NCI-H2227 treated with DMSO at 0.1 percent for 48 hours (cell line): ENCODE data around the gene TSC22D2.
"Not testable (repeated sequence)": the region's sequence is repeated elsewhere in the genome, so short reads cannot be mapped to it uniquely, and the experiment has no call there.

ENCODE experiments used
- DNase-seq: peaks from one replicate; lab custom pipeline; 2025; lab: John Stamatoyannopoulos, UW

TSC22D2 gene

GRCh38 chr3:150449169-150449721, 41.1 kb downstream of the TSC22D2 start:
- no peak for DNase-seq

GRCh38 chr3:150450916-150451315, 42.8 kb downstream of the TSC22D2 start:
- no peak for DNase-seq

GRCh38 chr3:150451329-150452048, 43.4 kb downstream of the TSC22D2 start:
- no peak for DNase-seq

GRCh38 chr3:150453353-150453752, 45.3 kb downstream of the TSC22D2 start:
- DNase-seq, result no peak

- DNase-seq, result no peak
These were observed 46.0 kb downstream of the TSC22D2 start for GRCh38 chr3:150454085-150454484.

- no peak for DNase-seq
These were observed 46.5 kb downstream of the TSC22D2 start for GRCh38 chr3:150454622-150455021.

GRCh38 chr3:150455341-150455740, 47.2 kb downstream of the TSC22D2 start:
- no peak for DNase-seq

GRCh38 chr3:150458001-150458400, 49.9 kb downstream of the TSC22D2 start:
- DNase-seq, result no peak

- no peak for DNase-seq
These were observed 52.4 kb downstream of the TSC22D2 start for GRCh38 chr3:150460484-150460883.

GRCh38 chr3:150461399-150461798, 53.3 kb downstream of the TSC22D2 start:
- no peak for DNase-seq

GRCh38 chr3:150462108-150462507, 54.0 kb downstream of the TSC22D2 start:
- no peak for DNase-seq

GRCh38 chr3:150464684-150465083, 56.6 kb downstream of the TSC22D2 start:
- no peak for DNase-seq

GRCh38 chr3:150467381-150467780, 59.3 kb downstream of the TSC22D2 start:
- DNase-seq, result no peak

GRCh38 chr3:150469031-150469930, 61.2 kb downstream of the TSC22D2 start:
- DNase-seq, result no peak

GRCh38 chr3:150469931-150470740, 62.0 kb downstream of the TSC22D2 start:
- DNase-seq, result no peak

- DNase-seq, result no peak
These were observed 64.3 kb downstream of the TSC22D2 start for GRCh38 chr3:150472421-150472820.

- DNase-seq, result not testable (repeated sequence)
These were observed 65.1 kb downstream of the TSC22D2 start for GRCh38 chr3:150473161-150473560.

- DNase-seq, result no peak
These were observed 71.3 kb downstream of the TSC22D2 start for GRCh38 chr3:150479370-150479769.

- DNase-seq, result no peak
These were observed 72.8 kb downstream of the TSC22D2 start for GRCh38 chr3:150480877-150481276.

GRCh38 chr3:150483226-150483625, 75.1 kb downstream of the TSC22D2 start:
- DNase-seq, result no peak

GRCh38 chr3:150484410-150484809, 76.3 kb downstream of the TSC22D2 start:
- no peak for DNase-seq

- no peak for DNase-seq
These were observed 80.8 kb downstream of the TSC22D2 start for GRCh38 chr3:150488867-150489266.
